Right cardiac atrium (tissue), 5 donors: ENCODE data around the gene ORMDL1. TPM values are rescaled to one million over a fixed set of nuclear protein-coding genes. Genes with fewer than 3 reads are reported as not detected.

Experiments
- ATAC-seq, 2 donors: fragments of 200-7000 bp; cut with Tn5 transposase; one replicate each; pipeline versions ENCODE4 v1.8.0 to v1.9.1; 2020; ENCODE audit warnings: moderate library complexity in 2 of 2, mild to moderate bottlenecking in 1 of 2
- DNase-seq, 3 donors: peaks; one replicate each; pipeline ENCODE4 v3.0.0-alpha.2; 2020
- H3K27ac ChIP-seq: one replicate; pipeline ENCODE4 v1.5.1; 2013; ENCODE audit warnings: mild to moderate bottlenecking, low read length, control low read depth, moderate library complexity
- H3K27me3 ChIP-seq: one replicate; pipeline ENCODE4 v1.6.1; 2013; ENCODE audit not compliant: control insufficient read depth, insufficient read depth
- H3K4me1 ChIP-seq: one replicate; pipeline ENCODE4 v1.6.1; 2013; ENCODE audit warnings: low read length; ENCODE audit not compliant: control insufficient read depth, insufficient read depth
- H3K4me3 ChIP-seq: one replicate; pipeline ENCODE4 v1.5.1; 2013; ENCODE audit warnings: low read length, control low read depth
- H3K9me3 ChIP-seq: one replicate; pipeline ENCODE4 v1.6.1; 2013; ENCODE audit warnings: low read length; ENCODE audit not compliant: control insufficient read depth
- WGBS: extraction: QIAGEN DNeasy Blood & Tissue Kit; methylation state at CpG from one replicate; pipeline ENCODE4 v1.1.7; 2013; 5-methylcytosine and 5-hydroxymethylcytosine counted together
- intact Hi-C, 4 donors: fragments of 100-400 bp; cut with DNase I; formaldehyde crosslinking; loops; one replicate each; pipeline versions ENCODE4 v1.11.0 to v1.14.0; 2022 to 2023
- polyA plus RNA-seq: library from polyadenylated mRNA; stranded (reverse); fragments of 200-250 nt; gene quantifications from one replicate; pipeline ENCODE4 v1.2.3, GENCODE V29; 2013
- total RNA-seq, 4 donors: library from RNA; stranded (reverse); fragmentation: NEBNext Ultra II Directional; extraction: Animal tissue kit (Norgen Biotek cat#: 25700); gene quantifications; one replicate each; pipeline ENCODE4 v1.2.1, GENCODE V29; 2021
- donor health status: healthy with polysubstance abuse.
- donor health status: DM: no; HTN: yes; CAD: no.
- donor health status: DM: no; HTN: no; CAD: no.
- donor health status: DM: no; HTN: yes; CAD: no; lungs with severe emphysema.
- donor health status: DM: yes; HTN: yes; CAD: no.

The ORMDL1 gene
- total and polyA plus RNA-seq, 5 donors, result 30.3 to 44.6 (median 39.0) TPM

- Histone ChIP-seq H3K4me1 (no peaks in the 10 kb centered on the region), H3K27me3 (no peaks in the 10 kb centered on the region), H3K9me3 (no peaks in the 10 kb centered on the region), H3K4me3 (no peak overlapping the region), H3K27ac (no peak overlapping the region)
- 87% methylated on average over 2 of the region's 2 CpGs for WGBS
- intact Hi-C loops, result no loop called here
- no peak for DNase-seq
- no peak for ATAC-seq
Measured at GRCh38 chr2:189802396-189802912, 18.3 kb upstream of the ORMDL1 start.

GRCh38 chr2:189799531-189799930 is 15.4 kb upstream of the ORMDL1 start:
- H3K27me3 ChIP-seq, result no peaks in the 10 kb centered on the region
- H3K4me3 ChIP-seq, result no peak overlapping the region
- intact Hi-C loops, result loop anchor here in 1 of 4 donors (5.0 kb wide), 1 partner anchor 283 kb away; no protein-coding TSS in a partner anchor
- H3K27ac ChIP-seq, result no peak overlapping the region
- peak in 1 of 2 donors; percentile 37 for ATAC-seq
- 83% methylated on average over 2 of the region's 2 CpGs for whole genome bisulfite sequencing
- H3K4me1 ChIP-seq, result no peaks in the 10 kb centered on the region
- H3K9me3 ChIP-seq, result no peaks in the 10 kb centered on the region
- no peak for DNase-seq

GRCh38 chr2:189799030-189799331 is 14.8 kb upstream of the ORMDL1 start:
- Histone ChIP-seq H3K4me1 (no peaks in the 10 kb centered on the region), H3K27ac (no peak overlapping the region), H3K27me3 (no peaks in the 10 kb centered on the region), H3K4me3 (no peak overlapping the region), H3K9me3 (no peaks in the 10 kb centered on the region)
- intact Hi-C loops, result loop anchor here in 1 of 4 donors (5.0 kb wide), 1 partner anchor 283 kb away; no protein-coding TSS in a partner anchor
- ATAC-seq (no peak), DNase-seq (no peak)

GRCh38 chr2:189798312-189799029 is 14.3 kb upstream of the ORMDL1 start:
- no peaks in the 10 kb centered on the region for H3K27me3 ChIP-seq
- ATAC-seq (peak in 1 of 2 donors; percentile 52), DNase-seq (no peak)
- H3K4me3 ChIP-seq, result no peak overlapping the region
- no peaks in the 10 kb centered on the region for H3K4me1 ChIP-seq
- H3K27ac ChIP-seq, result no peak overlapping the region
- H3K9me3 ChIP-seq, result no peaks in the 10 kb centered on the region
- 68% methylated on average over 4 of the region's 4 CpGs for WGBS
- intact Hi-C loops, result loop anchor here in 1 of 4 donors (5.0 kb wide), 1 partner anchor 284 kb away; no protein-coding TSS in a partner anchor

- H3K27me3 ChIP-seq, result no peaks in the 10 kb centered on the region
- no peak overlapping the region for H3K4me3 ChIP-seq
- WGBS, result 89% methylated on average over 6 of the region's 6 CpGs
- ATAC-seq (no peak), DNase-seq (no peak)
- no peaks in the 10 kb centered on the region for H3K9me3 ChIP-seq
- intact Hi-C loops, result loop anchor here in 1 of 4 donors (5.0 kb wide), 1 partner anchor 284 kb away; no protein-coding TSS in a partner anchor
- no peaks in the 10 kb centered on the region for H3K4me1 ChIP-seq
- H3K27ac ChIP-seq, result no peak overlapping the region
Measured at GRCh38 chr2:189797902-189798301, 13.8 kb upstream of the ORMDL1 start.

- Histone ChIP-seq H3K27ac (no peak overlapping the region), H3K9me3 (no peaks in the 10 kb centered on the region), H3K4me3 (no peak overlapping the region), H3K27me3 (no peaks in the 10 kb centered on the region), H3K4me1 (no peaks in the 10 kb centered on the region)
- intact Hi-C loops, result no loop called here
- DNase-seq (no peak), ATAC-seq (no peak)
- WGBS, result 97% methylated on average over 1 of the region's 1 CpG
Measured at GRCh38 chr2:189794310-189794709, 10.2 kb upstream of the ORMDL1 start.

- H3K9me3 ChIP-seq, result no peaks in the 10 kb centered on the region
- 92% methylated on average over 12 of the region's 12 CpGs for WGBS
- no peaks in the 10 kb centered on the region for H3K27me3 ChIP-seq
- ATAC-seq (no peak), DNase-seq (no peak)
- intact Hi-C loops, result no loop called here
- no peak overlapping the region for H3K27ac ChIP-seq
- H3K4me3 ChIP-seq, result no peak overlapping the region
- H3K4me1 ChIP-seq, result no peaks in the 10 kb centered on the region
Measured at GRCh38 chr2:189791338-189792042, 7.4 kb upstream of the ORMDL1 start.

GRCh38 chr2:189783451-189783926 is 650 bp downstream of the ORMDL1 start:
- H3K27me3 ChIP-seq, result no peaks in the 10 kb centered on the region
- intact Hi-C loops, result no loop called here
- no peaks in the 10 kb centered on the region for H3K9me3 ChIP-seq
- H3K4me3 ChIP-seq, result peak overlapping the region; percentile 80
- ATAC-seq (peak; percentile 14 to 35), DNase-seq (no peak)
- H3K4me1 ChIP-seq, result peaks cover 3% of the 10 kb centered on the region
- under 1% methylated on average over 17 of the region's 17 CpGs for WGBS
- peak overlapping the region; percentile 95 for H3K27ac ChIP-seq

GRCh38 chr2:189782221-189782671 is 1.9 kb downstream of the ORMDL1 start:
- no peak for DNase-seq
- Histone ChIP-seq H3K27ac (no peak overlapping the region), H3K4me1 (peaks cover 3% of the 10 kb centered on the region)

GRCh38 chr2:189772212-189772611 is 11.9 kb downstream of the ORMDL1 start:
- DNase-seq (no peak), ATAC-seq (no peak)
- H3K27ac ChIP-seq, result no peak overlapping the region
- no peak overlapping the region for H3K4me3 ChIP-seq
- intact Hi-C loops, result loop anchor here in 1 of 4 donors (10.0 kb wide), 1 partner anchor 97 kb away; the partner anchor contains the start of gene ANKAR
- no peaks in the 10 kb centered on the region for H3K27me3 ChIP-seq
- WGBS, result 94% methylated on average over 1 of the region's 1 CpG
- H3K9me3 ChIP-seq, result no peaks in the 10 kb centered on the region
- no peaks in the 10 kb centered on the region for H3K4me1 ChIP-seq

More at GRCh38 chr2:189782221-189782671, 1.9 kb downstream of the ORMDL1 start:
- no peak for ATAC-seq
- intact Hi-C loops, result no loop called here
- Histone ChIP-seq H3K27me3 (no peaks in the 10 kb centered on the region), H3K4me3 (peak overlapping the region; percentile 80), H3K9me3 (no peaks in the 10 kb centered on the region)
- WGBS, result 60% methylated on average over 4 of the region's 4 CpGs
